Ishikawa (cell line): ENCODE data around the gene ST6GALNAC4.

Source experiments
- CEBPB ChIP-seq: IDR thresholded peaks from 2 replicates; pipeline ENCODE4 v1.6.1; 2012
- CREB1 ChIP-seq: IDR thresholded peaks from 2 replicates; pipeline ENCODE4 v1.6.1; 2012; ENCODE audit warnings: low read depth
- MAX ChIP-seq: IDR thresholded peaks from 2 replicates; pipeline ENCODE4 v1.6.1; 2012
- NFIC ChIP-seq: IDR thresholded peaks from 2 replicates; pipeline ENCODE4 v1.6.1; 2012
- REST ChIP-seq: IDR thresholded peaks from 2 replicates; pipeline ENCODE4 v1.6.1; 2012; ENCODE audit warnings: low read depth, mild to moderate bottlenecking
- TAF1 ChIP-seq: IDR thresholded peaks from 2 replicates; pipeline ENCODE4 v1.6.1; 2012; ENCODE audit warnings: low read depth, mild to moderate bottlenecking
- TCF12 ChIP-seq: IDR thresholded peaks from 2 replicates; pipeline ENCODE4 v1.6.1; 2012; ENCODE audit warnings: low read depth
- TEAD4 ChIP-seq: IDR thresholded peaks from 2 replicates; pipeline ENCODE4 v1.6.1; 2012
- YY1 ChIP-seq: IDR thresholded peaks from 2 replicates; pipeline ENCODE4 v1.6.1; 2012; ENCODE audit warnings: low read depth
- ZBTB7A ChIP-seq: IDR thresholded peaks from 2 replicates; pipeline ENCODE4 v1.6.1; 2012; ENCODE audit warnings: low read depth

- TF ChIP-seq TEAD4 (no peak), MAX (no peak), REST (no peak), YY1 (no peak), CEBPB (no peak), TAF1 (no peak), NFIC (no peak), CREB1 (no peak), TCF12 (no peak), ZBTB7A (no peak)
Observed at GRCh38 chr9:127887792-127888191, 29.0 kb downstream of the ST6GALNAC4 start.
